GM23338 (cell line): ENCODE measurements around the gene MAPKAPK3. TPM values are rescaled to one million over a fixed set of nuclear protein-coding genes. Genes with fewer than 3 reads are reported as not detected.

Experiments used
- ATAC-seq: fragments of 200-7000 bp; cut with Tn5 transposase; 3 replicates; pipeline ENCODE4 v1.9.1; 2020
- DNase-seq: peaks from one replicate; pipeline ENCODE4 v3.0.0-alpha.2; 2015; ENCODE audit warnings: low spot score
- H2AFZ ChIP-seq: fragments of 200-600 bp; sonication (generic); 2 replicates; pipeline ENCODE4 v1.8.0; 2016; ENCODE audit warnings: antibody characterized with exemption, mild to moderate bottlenecking, moderate library complexity
- H3F3A ChIP-seq: fragments of 200-600 bp; sonication (generic); replicated peaks from 2 replicates; pipeline ENCODE4 v1.8.0; 2017; ENCODE audit warnings: antibody characterized with exemption, mixed run types, low read depth
- H3K27ac ChIP-seq: fragments of 200-600 bp; sonication (generic); 2 replicates; pipeline ENCODE4 v1.6.1; 2016; ENCODE audit warnings: low read depth
- H3K27me3 ChIP-seq: fragments of 200-600 bp; sonication (generic); 2 replicates; pipeline ENCODE4 v1.8.0; 2016; ENCODE audit warnings: mild to moderate bottlenecking, mixed run types, moderate library complexity; ENCODE audit not compliant: insufficient read depth
- H3K36me3 ChIP-seq: fragments of 200-600 bp; sonication (generic); 2 replicates; pipeline ENCODE4 v1.8.0; 2016; ENCODE audit warnings: mild to moderate bottlenecking; ENCODE audit not compliant: insufficient read depth
- H3K4me1 ChIP-seq: fragments of 200-600 bp; sonication (generic); 2 replicates; pipeline ENCODE4 v1.8.0; 2016; ENCODE audit warnings: mild to moderate bottlenecking, moderate library complexity; ENCODE audit not compliant: insufficient read depth
- H3K4me2 ChIP-seq: fragments of 200-600 bp; sonication (generic); 2 replicates; pipeline ENCODE4 v1.7.1; 2017; ENCODE audit warnings: mixed run types
- H3K4me3 ChIP-seq: fragments of 200-600 bp; sonication (generic); 2 replicates; pipeline ENCODE4 v1.6.1; 2016; ENCODE audit warnings: mixed run types
- H3K79me2 ChIP-seq: fragments of 200-600 bp; sonication (generic); replicated peaks from 2 replicates; pipeline ENCODE4 v1.8.0; 2017; ENCODE audit warnings: mild to moderate bottlenecking; ENCODE audit not compliant: insufficient read depth
- H3K9me2 ChIP-seq: fragments of 200-600 bp; sonication (generic); 2 replicates; pipeline ENCODE4 v1.8.0; 2017; ENCODE audit not compliant: insufficient read depth
- H4K20me1 ChIP-seq: fragments of 200-600 bp; sonication (generic); replicated peaks from 2 replicates; pipeline ENCODE4 v1.8.0; 2017; ENCODE audit warnings: mild to moderate bottlenecking; ENCODE audit not compliant: insufficient read depth
- H3K27ac Mint-ChIP-seq: 2 replicates; pipeline ENCODE4 v1.8.0; 2020; ENCODE audit warnings: inconsistent platforms, mild to moderate bottlenecking, moderate library complexity, mixed read lengths
- H3K27me3 Mint-ChIP-seq: 3 replicates; pipeline ENCODE4 v1.8.0; 2022; ENCODE audit warnings: low read depth, mild to moderate bottlenecking, moderate library complexity, mixed read lengths, inconsistent platforms; ENCODE audit not compliant: insufficient read depth, poor library complexity
- H3K36me3 Mint-ChIP-seq: 3 replicates; pipeline ENCODE4 v1.8.0; 2021; ENCODE audit warnings: low read depth, mild to moderate bottlenecking, inconsistent platforms, moderate library complexity, mixed read lengths
- H3K4me1 Mint-ChIP-seq: 3 replicates; pipeline ENCODE4 v1.8.0; 2020; ENCODE audit warnings: mild to moderate bottlenecking, inconsistent platforms, mixed read lengths
- H3K4me3 Mint-ChIP-seq: 3 replicates; pipeline ENCODE4 v1.8.0; 2021; ENCODE audit warnings: moderate library complexity, mild to moderate bottlenecking, inconsistent platforms, mixed read lengths
- H3K9me3 Mint-ChIP-seq: 3 replicates; pipeline ENCODE4 v1.8.0; 2020; ENCODE audit warnings: moderate library complexity, mild to moderate bottlenecking, inconsistent platforms, mixed read lengths
- CREB1 ChIP-seq: fragments of 250-450 bp; sonication (Bioruptor Pico); IDR thresholded peaks from 2 replicates; pipeline ENCODE4 v1.5.0; 2020; ENCODE audit warnings: low read depth, mild to moderate bottlenecking, moderate library complexity
- CTCF ChIP-seq, 2 experiments: fragments of 200-600 bp in 1 of 2; sonication (generic) in 1 of 2; conservative IDR thresholded peaks; 2 replicates each; pipeline versions ENCODE4 v1.5.1 to v1.6.1; 2016 to 2017; ENCODE audit warnings: antibody characterized with exemption in 2 of 2, low read depth in 2 of 2, mild to moderate bottlenecking in 2 of 2, moderate library complexity in 1 of 2
- EZH2 ChIP-seq: fragments of 200-600 bp; sonication (generic); IDR thresholded peaks from one replicate; pipeline ENCODE4 v1.8.0; 2017; ENCODE audit warnings: antibody characterized with exemption, mild to moderate bottlenecking, low read depth; ENCODE audit not compliant: unreplicated experiment
- EZH2phosphoT487 ChIP-seq: fragments of 200-600 bp; sonication (generic); IDR thresholded peaks from one replicate; pipeline ENCODE4 v1.8.1; 2018; ENCODE audit warnings: antibody characterized with exemption; ENCODE audit not compliant: unreplicated experiment
- JUNB ChIP-seq: IDR thresholded peaks from one replicate; pipeline ENCODE4 v1.6.1; 2016; ENCODE audit warnings: antibody characterized with exemption; ENCODE audit not compliant: unreplicated experiment
- NANOG ChIP-seq: IDR thresholded peaks from 2 replicates; pipeline ENCODE4 v1.6.1; 2016; ENCODE audit warnings: antibody characterized with exemption, borderline replicate concordance
- REST ChIP-seq: IDR thresholded peaks from one replicate; pipeline ENCODE4 v1.6.1; 2018; ENCODE audit warnings: antibody characterized with exemption; ENCODE audit not compliant: unreplicated experiment
- STAT1 ChIP-seq: IDR thresholded peaks from one replicate; pipeline ENCODE4 v1.6.1; 2016; ENCODE audit warnings: antibody characterized with exemption; ENCODE audit not compliant: unreplicated experiment
- ZNF114 ChIP-seq: fragments of 250-450 bp; sonication (Bioruptor Pico); IDR thresholded peaks from 2 replicates; pipeline ENCODE4 v1.5.0; 2020; ENCODE audit warnings: mild to moderate bottlenecking, moderate library complexity
- ZNF331 ChIP-seq: fragments of 250-450 bp; sonication (Bioruptor Pico); IDR thresholded peaks from 2 replicates; pipeline ENCODE4 v1.5.0; 2020; ENCODE audit warnings: low read depth, mild to moderate bottlenecking, moderate library complexity
- ZNF462 ChIP-seq: fragments of 250-450 bp; sonication (Bioruptor Pico); IDR thresholded peaks from 2 replicates; pipeline ENCODE4 v1.5.0; 2020; ENCODE audit warnings: mild to moderate bottlenecking, moderate library complexity
- polyA plus RNA-seq: library from polyadenylated mRNA; unstranded; fragments of >200 nt; fragmentation: Nextera tagmentation; extraction: Ambion mirVana; gene quantifications from 2 replicates; pipeline ENCODE4 v1.2.1, GENCODE V29; 2016
- total RNA-seq: library from RNA; depleted of rRNA; stranded (reverse); fragments of >200 nt; shearing (Covaris generic); gene quantifications from 2 replicates; pipeline ENCODE4 v1.2.3, GENCODE V29; 2014

The MAPKAPK3 gene
- total and polyA plus RNA-seq, 2 experiments from 2014 or later: 16.5 to 51.1 TPM

GRCh38 chr3:50617911-50618481, 1.0 kb downstream of the MAPKAPK3 start (continued):
- no peak for TF ChIP-seq REST
- TF ChIP-seq JUNB: no peak
- no peak for TF ChIP-seq CTCF (conservative IDR thresholded peaks at IDR 0.05; ENCODE audit: low read depth in 2 of 2)
- no peak for TF ChIP-seq NANOG
- TF ChIP-seq EZH2: no peak
- no peak for TF ChIP-seq ZNF114

GRCh38 chr3:50620420-50620819, 3.5 kb downstream of the MAPKAPK3 start:
- Histone ChIP-seq H3K79me2 (peaks cover 24% of the 10 kb centered on the region), H3K27ac (no peak overlapping the region)
- peaks cover 14% of the 10 kb centered on the region for H3K27me3 Mint-ChIP-seq

More at GRCh38 chr3:50620420-50620819, 3.5 kb downstream of the MAPKAPK3 start:
- no peaks in the 10 kb centered on the region for H3K9me2 ChIP-seq
- H3K27me3 ChIP-seq: peaks cover 6% of the 10 kb centered on the region; the same call in 1 of the 2 replicates
- TF ChIP-seq CREB1 (CRISPR knock-in tag) (no peak), ZNF114 (no peak), ZNF462 (no peak), ZNF331 (no peak), CTCF (conservative IDR thresholded peaks at IDR 0.05; ENCODE audit: low read depth in 2 of 2) (peak in 1 of 2 experiments; percentile 18; a peak in 1 of 4 replicates), EZH2phosphoT487 (no peak), STAT1 (no peak), NANOG (no peak)
- DNase-seq: no peak
- Mint-ChIP-seq H3K4me3 (no peak overlapping the region), H3K9me3 (no peaks in the 10 kb centered on the region), H3K36me3 (peaks cover 23% of the 10 kb centered on the region), H3K27ac (no peak overlapping the region), H3K4me1 (peaks cover 29% of the 10 kb centered on the region)
- no peak overlapping the region for H3K4me3 ChIP-seq
- peaks cover 26% of the 10 kb centered on the region for H3K4me1 ChIP-seq
- H3K36me3 ChIP-seq: no peaks in the 10 kb centered on the region
- peaks cover 7% of the 10 kb centered on the region for H3F3A ChIP-seq
- ATAC-seq: no peak
- no peak overlapping the region for H3K4me2 ChIP-seq
- H4K20me1 ChIP-seq: peaks cover 1% of the 10 kb centered on the region; the same call in 1 of the 2 replicates
- H2AFZ ChIP-seq: no peak overlapping the region
